HepG2 (cell line): ENCODE results near the gene SIX5. TPM values are rescaled to one million over a fixed set of nuclear protein-coding genes. Genes with fewer than 3 reads are reported as not detected.

ENCODE experiments used
- ATAC-seq: fragments of 200-7000 bp; cut with Tn5 transposase; 3 replicates; pipeline ENCODE4 v1.9.1; 2020; ENCODE audit warnings: mild to moderate bottlenecking, moderate library complexity
- BruUV-seq: library from RNA; stranded (reverse); fragments of 400-500 nt; replicated peaks from 2 replicates; lab custom pipeline; 2021; lab: Mats Ljungman, UMichigan
- CTCF ChIA-PET: fragments of 300-600 bp; formaldehyde crosslinking; extraction: SDS; loops from one replicate; lab custom pipeline; 2021; ENCODE audit warnings: low total read pairs, inconsistent platforms, low intra/inter-chr PET ratio; lab: Yijun Ruan, JAX
- POLR2A ChIA-PET: fragments of 350-600 bp; sonication (Branson Sonifier 250); formaldehyde crosslinking; loops from one replicate; lab custom pipeline; 2020; ENCODE audit warnings: antibody characterized with exemption, inconsistent platforms; lab: Yijun Ruan, JAX
- DNase-seq: peaks from one replicate; pipeline ENCODE4 v3.0.0-alpha.2; 2015; ENCODE audit warnings: low spot score
- FAIRE-seq: peaks from 3 replicates; lab custom pipeline; 2011; peaks lifted over from hg19 to GRCh38; lab: Jason Lieb, UNC
- H2AFZ ChIP-seq: one replicate; pipeline ENCODE4 v1.6.1; 2011; ENCODE audit warnings: low read length, inconsistent platforms
- H3K27ac ChIP-seq: fragments of 300-600 bp; 3 replicates; pipeline ENCODE4 v1.8.0; 2011; ENCODE audit warnings: mixed run types, mild to moderate bottlenecking, mixed read lengths, low read length, inconsistent platforms; ENCODE audit not compliant: insufficient read depth; ENCODE audit errors: extremely low read length
- H3K27me3 ChIP-seq, 2 experiments: fragments of 200-600 bp in 1 of 2; 2 replicates in 1 of 2; 3 replicates in 1 of 2; pipeline versions ENCODE4 v1.6.0 to v1.8.0; 2011; ENCODE audit warnings: low read length in 2 of 2, mild to moderate bottlenecking in 2 of 2, moderate library complexity in 2 of 2, inconsistent platforms in 1 of 2; ENCODE audit not compliant: insufficient read depth in 2 of 2, control insufficient read depth in 1 of 2
- H3K36me3 ChIP-seq, 2 experiments: fragments of 200-600 bp in 1 of 2; replicated peaks in 1 of 2; 2 replicates in 1 of 2; 3 replicates in 1 of 2; pipeline versions ENCODE4 v1.5.1 to v1.8.0; 2011; ENCODE audit warnings: low read length in 2 of 2, inconsistent platforms in 1 of 2; ENCODE audit not compliant: insufficient read depth in 2 of 2, control insufficient read depth in 1 of 2
- H3K4me1 ChIP-seq: 2 replicates; pipeline ENCODE4 v1.5.1; 2012; ENCODE audit warnings: low read length, inconsistent platforms; ENCODE audit not compliant: insufficient read depth
- H3K4me2 ChIP-seq: 2 replicates; pipeline ENCODE4 v1.6.0; 2011; ENCODE audit warnings: low read depth, low read length, inconsistent platforms
- H3K4me3 ChIP-seq, 3 experiments: fragments of 200-600 bp in 1 of 3; sonication (generic), shearing (Covaris generic) in 1 of 3; replicated peaks in 1 of 3; 2 replicates each; pipeline ENCODE4 v1.5.1; 2011 to 2016; ENCODE audit warnings: low read length in 3 of 3, inconsistent platforms in 2 of 3, low read depth in 2 of 3, mild to moderate bottlenecking in 2 of 3, control low read depth in 1 of 3, mixed read lengths in 1 of 3; ENCODE audit not compliant: insufficient read depth in 1 of 3
- H3K79me2 ChIP-seq: one replicate; pipeline ENCODE4 v1.6.1; 2011; ENCODE audit warnings: low read length, inconsistent platforms; ENCODE audit not compliant: insufficient read depth
- H3K9ac ChIP-seq: 2 replicates; pipeline ENCODE4 v1.6.0; 2011; ENCODE audit warnings: mild to moderate bottlenecking, low read depth, low read length, inconsistent platforms; ENCODE audit not compliant: insufficient read depth
- H3K9me3 ChIP-seq: 2 replicates; pipeline ENCODE4 v1.5.1; 2012; ENCODE audit warnings: mild to moderate bottlenecking, low read length
- H4K20me1 ChIP-seq: 2 replicates; pipeline ENCODE4 v1.6.0; 2011; ENCODE audit warnings: inconsistent platforms, mild to moderate bottlenecking, low read length, moderate library complexity; ENCODE audit not compliant: insufficient read depth
- AKAP8 ChIP-seq: sonication (generic); formaldehyde crosslinking; IDR thresholded peaks from 2 replicates; pipeline ENCODE4 v1.5.1; 2020; ENCODE audit warnings: mild to moderate bottlenecking, missing genetic modification reagents
- DRAP1 ChIP-seq: IDR thresholded peaks from 2 replicates; pipeline ENCODE4 v1.6.1; 2016; ENCODE audit warnings: missing genetic modification reagents, missing compliant biosample characterization
- ERF ChIP-seq: IDR thresholded peaks from 2 replicates; pipeline ENCODE4 v1.6.1; 2018; ENCODE audit warnings: missing biosample characterization, missing genetic modification reagents
- KDM2A ChIP-seq: sonication (generic); formaldehyde crosslinking; IDR thresholded peaks from 2 replicates; pipeline ENCODE4 v1.4.0; 2020; ENCODE audit warnings: low read depth, missing genetic modification reagents, borderline replicate concordance
- KLF12 ChIP-seq: sonication (generic); formaldehyde crosslinking; IDR thresholded peaks from 2 replicates; pipeline ENCODE4 v1.4.0; 2020; ENCODE audit warnings: missing genetic modification reagents, borderline replicate concordance
- POGK ChIP-seq: sonication (generic); formaldehyde crosslinking; conservative IDR thresholded peaks from 2 replicates; pipeline ENCODE4 v1.8.0; 2022; ENCODE audit warnings: mild to moderate bottlenecking, moderate library complexity, missing genetic modification reagents
- PRMT3 ChIP-seq: sonication (generic); formaldehyde crosslinking; IDR thresholded peaks from 2 replicates; pipeline ENCODE4 v1.8.1; 2022; ENCODE audit warnings: low read depth, mild to moderate bottlenecking, moderate library complexity, missing genetic modification reagents, borderline replicate concordance
- RAD21 ChIP-seq: fragments of 450-650 bp; formaldehyde crosslinking; IDR thresholded peaks from 2 replicates; pipeline ENCODE4 v1.5.0; 2020; ENCODE audit warnings: mild to moderate bottlenecking
- SALL1 ChIP-seq: sonication (generic); formaldehyde crosslinking; IDR thresholded peaks from 2 replicates; pipeline ENCODE4 v1.8.0; 2022; ENCODE audit warnings: mild to moderate bottlenecking, missing genetic modification reagents
- TARDBP ChIP-seq: sonication (generic); formaldehyde crosslinking; IDR thresholded peaks from 2 replicates; pipeline ENCODE4 v1.8.0; 2022; ENCODE audit warnings: mild to moderate bottlenecking, missing genetic modification reagents
- TEAD3 ChIP-seq: optimal IDR thresholded peaks from 2 replicates; pipeline ENCODE3; 2016; ENCODE audit warnings: borderline replicate concordance
- ZBTB7B ChIP-seq: sonication (generic); formaldehyde crosslinking; IDR thresholded peaks from 2 replicates; pipeline ENCODE4 v1.4.0; 2020; ENCODE audit warnings: missing genetic modification reagents
- ZMYM3 ChIP-seq: sonication (generic); formaldehyde crosslinking; IDR thresholded peaks from 2 replicates; pipeline ENCODE4 v1.5.1; 2020; ENCODE audit warnings: mild to moderate bottlenecking, missing genetic modification reagents
- ZNF205 ChIP-seq: IDR thresholded peaks from 2 replicates; pipeline ENCODE4 v1.6.1; 2018; ENCODE audit warnings: missing biosample characterization, missing genetic modification reagents
- ZNF350 ChIP-seq: sonication (generic); formaldehyde crosslinking; IDR thresholded peaks from 2 replicates; pipeline ENCODE4 v1.4.0; 2020; ENCODE audit warnings: mild to moderate bottlenecking, low read depth, missing genetic modification reagents, borderline replicate concordance
- ZNF501 ChIP-seq: sonication (generic); formaldehyde crosslinking; IDR thresholded peaks from 2 replicates; pipeline ENCODE4 v1.5.1; 2020; ENCODE audit warnings: mild to moderate bottlenecking, moderate library complexity, missing genetic modification reagents
- ZNF790 ChIP-seq: sonication (generic); formaldehyde crosslinking; IDR thresholded peaks from 2 replicates; pipeline ENCODE4 v1.8.0; 2022; ENCODE audit warnings: missing genetic modification reagents, mild to moderate bottlenecking, borderline replicate concordance
- WGBS: methylation state at CpG from one replicate; pipeline ENCODE4 v1.1.6; 2017; ENCODE audit warnings: low lambda C conversion rate; 5-methylcytosine and 5-hydroxymethylcytosine counted together
- in situ Hi-C: cut with HindIII; loops from 2 replicates; pipeline ENCODE4 v1.10.0; 2017; ENCODE audit warnings: low pct_unique_long_range_greater_than_20kb; ENCODE audit not compliant: extremely low pct_ligation_motif_present
- intact Hi-C: fragments of 100-400 bp; cut with micrococcal nuclease; formaldehyde crosslinking; loops from one replicate; pipeline ENCODE4 v1.10.0; 2022; ENCODE audit not compliant: unreplicated experiment
- polyA plus RNA-seq, 8 experiments: library from polyadenylated mRNA; depleted of rRNA in 3 of 8; stranded (reverse) in 7 of 8; unstranded in 1 of 8; fragments of >200 nt; fragmentation: Illumina TruSeq in 4 of 8; extraction: Trizol in 4 of 8; gene quantifications; 2 replicates each; pipeline versions ENCODE4 v1.2.1 to v1.2.3, GENCODE V29; 2011 to 2016; ENCODE audit warnings: low read depth in 4 of 8, missing spikeins in 1 of 8, mixed read lengths in 1 of 8; ENCODE audit not compliant: insufficient read depth in 1 of 8
- total RNA-seq, 5 experiments: library from RNA; depleted of rRNA; stranded (reverse); fragments of >200 nt; fragmentation: Illumina TruSeq; extraction: Trizol; gene quantifications; 2 replicates each; pipeline ENCODE4 v1.2.3, GENCODE V29; 2016; ENCODE audit warnings: low read depth in 1 of 5
- TF ChIP-seq, protein P1 (sequence below): sonication (generic); formaldehyde crosslinking; IDR thresholded peaks from 2 replicates; pipeline ENCODE4 v1.8.0; 2022; ENCODE audit warnings: missing genetic modification reagents, mild to moderate bottlenecking, borderline replicate concordance
- TF ChIP-seq, protein P2 (sequence below): sonication (generic); formaldehyde crosslinking; IDR thresholded peaks from 2 replicates; pipeline ENCODE4 v1.4.0; 2020; ENCODE audit warnings: missing genetic modification reagents, low read depth, mild to moderate bottlenecking, borderline replicate concordance

SIX5 gene
- total and polyA plus RNA-seq, 2 of the 13 experiments (the other 11 are each of a cell fraction or from before 2014, with no cell fraction given): 7.7 to 10.5 TPM

DNA sequence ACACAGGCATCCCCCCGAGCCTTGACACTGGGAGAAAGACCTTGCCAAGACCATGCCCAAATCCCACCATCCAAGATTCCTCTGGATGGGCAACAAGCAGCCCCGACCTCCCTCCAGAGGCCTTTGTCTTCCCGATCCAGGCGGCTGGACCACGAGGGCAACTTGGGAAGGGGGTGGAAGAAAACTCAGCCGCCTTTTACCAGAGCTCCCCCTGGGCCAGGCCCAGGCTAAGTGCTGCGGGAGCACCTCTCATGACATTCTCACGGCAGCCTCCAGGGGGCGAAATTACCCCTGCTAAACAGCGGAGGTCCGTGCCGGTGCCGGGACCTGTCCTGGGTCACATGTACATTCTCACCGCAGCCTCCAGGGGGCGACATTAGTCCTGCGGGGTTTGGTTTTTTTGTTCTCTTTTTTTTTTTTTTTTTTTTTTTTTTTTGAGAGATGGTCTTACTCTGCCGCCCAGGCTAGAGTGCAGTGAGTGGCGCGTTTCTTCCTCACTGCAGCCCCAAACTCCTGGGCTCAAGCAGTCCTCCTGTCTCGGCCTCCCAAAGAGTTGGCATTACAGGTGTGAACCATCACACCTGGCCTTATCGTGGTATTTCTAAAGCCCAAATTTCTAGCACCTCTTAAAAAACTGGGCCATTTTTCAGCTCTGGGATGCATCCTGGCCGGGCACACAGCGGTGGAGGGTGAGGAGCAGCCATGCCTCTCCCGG lies 48.1 kb upstream of the SIX5 start:
- Histone ChIP-seq H3K79me2 (no peaks in the 10 kb centered on the region), H3K27ac (no peak overlapping the region), H3K9me3 (no peaks in the 10 kb centered on the region), H3K9ac (no peak overlapping the region), H3K4me1 (no peaks in the 10 kb centered on the region), H3K36me3 (peaks cover 8 to 16% of the 10 kb centered on the region in 2 experiments), H2AFZ (no peak overlapping the region), H3K4me2 (no peak overlapping the region), H3K27me3 (no peaks in the 10 kb centered on the region), H4K20me1 (no peaks in the 10 kb centered on the region), H3K4me3 (no peak overlapping the region)
- peak; percentile 95 for FAIRE-seq
- no TSS peak for BruUV-seq
- POLR2A ChIA-PET: interaction anchor here (0.6 to 1.9 kb wide), 9 partner anchors 9 to 151 kb away, joined by 3 to 15 read pairs (median 4); partner anchors contain the start of genes FOXA3, SIX5 and SYMPK
- CTCF ChIA-PET: interaction anchor here (0.6 to 2.6 kb wide), 6 partner anchors 46 to 260 kb away, joined by 3 to 50 read pairs (median 5); partner anchors contain the start of genes IRF2BP1 and SYMPK
- intact Hi-C loops (loop anchor here (1.0 to 5.0 kb wide), 4 partner anchors 47 to 260 kb away; partner anchors contain the start of gene FOXA3), in situ Hi-C loops (loop anchor here (10.0 kb wide), 1 partner anchor 198 kb away; no protein-coding TSS in a partner anchor)
- peak; percentile 87 for ATAC-seq
- peak; percentile 87 for DNase-seq
- 35% methylated on average over 17 of the region's 24 CpGs for WGBS
- TF ChIP-seq POGK: peak; percentile 58; the same call in 1 of the 2 replicates
- TF ChIP-seq, protein P1, sequence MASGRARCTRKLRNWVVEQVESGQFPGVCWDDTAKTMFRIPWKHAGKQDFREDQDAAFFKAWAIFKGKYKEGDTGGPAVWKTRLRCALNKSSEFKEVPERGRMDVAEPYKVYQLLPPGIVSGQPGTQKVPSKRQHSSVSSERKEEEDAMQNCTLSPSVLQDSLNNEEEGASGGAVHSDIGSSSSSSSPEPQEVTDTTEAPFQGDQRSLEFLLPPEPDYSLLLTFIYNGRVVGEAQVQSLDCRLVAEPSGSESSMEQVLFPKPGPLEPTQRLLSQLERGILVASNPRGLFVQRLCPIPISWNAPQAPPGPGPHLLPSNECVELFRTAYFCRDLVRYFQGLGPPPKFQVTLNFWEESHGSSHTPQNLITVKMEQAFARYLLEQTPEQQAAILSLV: peak; percentile 43; the same call in 1 of the 2 replicates
- peak; percentile 79 for TF ChIP-seq KDM2A
- peak; percentile 80 for TF ChIP-seq RAD21 (CRISPR knock-in tag)
- no peak for TF ChIP-seq KLF12 (CRISPR knock-in tag)
- peak; percentile 78 for TF ChIP-seq TEAD3 (CRISPR knock-in tag)
- 0 out of 2 replicates have a peak, but pooled peaks have one; percentile 64 for TF ChIP-seq AKAP8 (CRISPR knock-in tag)
- TF ChIP-seq ZNF790 (CRISPR knock-in tag): no peak
- TF ChIP-seq ZNF350: peak; percentile 48; the same call in 1 of the 2 replicates
- peak; percentile 45; the same call in 1 of the 2 replicates for TF ChIP-seq DRAP1
- 0 out of 2 replicates have a peak, but pooled peaks have one; percentile 44 for TF ChIP-seq ZNF501 (CRISPR knock-in tag)
- TF ChIP-seq PRMT3 (CRISPR knock-in tag): no peak
- TF ChIP-seq SALL1 (CRISPR knock-in tag): peak; percentile 54
- TF ChIP-seq TARDBP (CRISPR knock-in tag): 0 out of 2 replicates have a peak, but pooled peaks have one; percentile 33
- TF ChIP-seq ERF: peak; percentile 80; the same call in 1 of the 2 replicates
- no peak for TF ChIP-seq ZNF205 (CRISPR knock-in tag)
- 0 out of 2 replicates have a peak, but pooled peaks have one; percentile 14 for TF ChIP-seq ZMYM3 (CRISPR knock-in tag)
- TF ChIP-seq, protein P2, sequence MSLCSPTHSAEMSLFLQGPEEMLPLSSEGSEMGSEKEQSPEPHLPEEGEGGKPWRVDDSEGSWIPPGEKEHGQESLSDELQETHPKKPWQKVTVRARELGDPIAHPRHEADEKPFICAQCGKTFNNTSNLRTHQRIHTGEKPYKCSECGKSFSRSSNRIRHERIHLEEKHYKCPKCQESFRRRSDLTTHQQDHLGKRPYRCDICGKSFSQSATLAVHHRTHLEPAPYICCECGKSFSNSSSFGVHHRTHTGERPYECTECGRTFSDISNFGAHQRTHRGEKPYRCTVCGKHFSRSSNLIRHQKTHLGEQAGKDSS: peak; percentile 48; the same call in 1 of the 2 replicates
- TF ChIP-seq ZBTB7B (CRISPR knock-in tag): 0 out of 2 replicates have a peak, but pooled peaks have one; percentile 34
